HG03520 (cell line): ENCODE data around the gene DPF3.

Experiments used
- ATAC-seq: cut with Tn5 transposase; IDR thresholded peaks from one replicate; pipeline ENCODE4 v1.9.1; 2021; ENCODE audit warnings: mild to moderate bottlenecking, moderate library complexity; ENCODE audit not compliant: unreplicated experiment

DPF3 gene

GRCh38 chr14:72904840-72905561 lies 11.1 kb upstream of the DPF3 start:
- ATAC-seq: no peak

DNA sequence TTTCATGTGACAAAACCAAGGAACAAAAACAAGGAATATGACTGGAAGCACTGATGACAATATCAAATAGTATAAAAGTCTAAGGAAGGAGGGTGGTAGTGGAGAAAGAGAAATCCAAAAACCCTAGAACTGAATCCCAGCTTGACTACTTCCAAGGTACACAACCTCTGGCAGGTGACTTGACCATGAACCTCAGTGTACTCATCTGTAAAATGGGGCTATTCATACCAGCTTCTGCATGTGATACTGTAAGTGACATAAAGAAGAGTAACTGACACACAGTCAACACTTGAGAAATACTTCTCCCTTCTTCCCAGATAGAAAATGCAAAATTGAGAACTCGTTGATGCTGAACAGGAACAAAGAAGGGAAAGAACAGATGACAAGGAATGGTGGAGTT lies 10.3 kb upstream of the DPF3 start:
- ATAC-seq: no peak

GRCh38 chr14:72903716-72904115 lies 9.8 kb upstream of the DPF3 start:
- no peak for ATAC-seq

DNA sequence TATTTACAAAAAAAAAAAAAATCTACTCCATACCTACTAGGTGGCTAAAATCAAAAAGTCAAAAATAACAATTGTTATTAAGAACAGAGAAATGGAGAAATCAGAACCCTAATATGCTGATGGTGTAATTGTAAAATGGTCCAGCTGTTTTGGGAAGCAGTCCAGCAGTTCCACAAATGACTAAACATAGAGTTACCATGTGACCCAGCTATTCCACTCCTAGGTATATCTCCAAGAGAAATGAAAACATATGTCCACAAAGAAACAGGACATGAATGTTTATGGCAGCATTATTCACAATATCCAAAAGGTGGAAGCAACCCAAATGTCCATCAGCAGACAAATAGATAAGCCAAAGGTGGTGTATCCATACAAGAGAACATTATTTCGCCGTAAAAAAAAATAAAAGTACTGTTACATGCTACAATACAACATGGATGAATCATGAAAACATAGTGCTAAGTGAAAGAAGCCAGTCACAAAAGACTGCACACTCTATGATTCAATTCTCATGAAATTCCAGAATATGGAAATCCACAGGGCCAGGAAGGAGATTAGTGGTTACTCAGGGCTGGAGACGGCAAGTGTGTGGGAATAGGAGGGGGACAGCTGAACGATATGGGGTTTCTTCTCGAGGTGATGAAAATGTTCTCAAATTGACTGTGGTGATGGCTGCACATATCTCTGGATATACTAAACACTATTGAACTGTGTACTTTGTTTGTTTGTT lies 9.1 kb upstream of the DPF3 start:
- no peak for ATAC-seq

DNA sequence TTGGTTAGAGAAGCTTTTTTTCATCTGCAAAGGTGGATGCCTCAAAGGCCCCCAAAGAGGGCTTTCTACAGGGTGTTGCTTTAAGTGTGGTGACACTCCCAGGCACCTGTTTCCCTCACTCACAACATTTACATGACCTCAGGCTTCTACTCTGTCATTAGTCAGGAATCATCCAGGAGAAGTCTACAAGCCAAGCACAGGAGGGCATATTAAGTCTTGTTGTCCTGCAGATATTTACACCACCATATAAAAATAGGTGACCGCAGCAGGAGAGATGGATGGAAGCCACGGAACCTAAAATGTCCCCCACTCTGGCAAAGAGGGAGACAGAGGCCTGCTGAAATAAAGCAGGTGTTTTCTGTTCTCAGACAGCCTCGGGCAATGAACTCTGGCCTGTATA lies 7.5 kb upstream of the DPF3 start:
- ATAC-seq: no peak

GRCh38 chr14:72898448-72898847 lies 4.5 kb upstream of the DPF3 start:
- no peak for ATAC-seq

GRCh38 chr14:72894623-72895378 lies 900 bp upstream of the DPF3 start:
- no peak for ATAC-seq

GRCh38 chr14:72894323-72894622 lies 372 bp upstream of the DPF3 start:
- no peak for ATAC-seq

DNA sequence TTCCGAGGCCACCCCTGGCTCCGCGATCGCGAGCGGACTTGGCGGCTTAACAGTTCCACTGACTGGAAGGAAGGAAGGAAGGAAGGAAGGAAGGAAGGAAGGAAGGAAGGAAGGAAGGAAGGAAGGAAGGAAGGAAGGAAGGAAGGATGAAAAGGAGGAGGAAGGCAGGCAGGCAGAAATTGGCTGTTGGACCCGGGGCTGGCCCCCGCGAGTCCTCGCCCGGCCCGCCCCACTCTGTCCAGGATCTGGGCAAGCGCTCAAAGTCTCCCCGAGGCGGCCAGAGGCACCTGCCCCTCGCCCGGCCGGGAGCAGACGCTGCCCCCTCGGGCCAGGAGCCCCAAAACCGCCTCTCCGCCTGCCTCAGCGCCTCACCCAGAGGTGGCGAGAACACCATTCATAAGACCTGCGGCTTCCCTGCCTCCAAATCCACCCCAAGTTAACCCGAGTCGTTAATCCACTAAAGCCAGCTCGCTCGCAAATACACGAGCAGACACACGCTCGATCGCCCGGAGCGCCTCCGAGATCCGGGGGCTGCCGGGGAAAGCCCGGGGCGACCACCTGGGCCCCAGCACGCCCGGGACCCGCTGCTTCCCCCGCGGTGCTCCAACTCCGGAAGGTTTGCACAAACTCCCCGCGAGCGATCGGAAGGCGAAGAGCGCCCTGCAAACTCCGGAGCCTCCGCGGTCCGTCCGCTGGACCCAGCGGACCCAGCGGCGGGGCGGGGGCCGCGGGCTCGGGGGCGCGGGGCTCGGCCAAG lies 844 bp downstream of the DPF3 start:
- peak; percentile 7 for ATAC-seq

GRCh38 chr14:72892103-72892878 lies 1.6 kb downstream of the DPF3 start:
- no peak for ATAC-seq

- no peak for ATAC-seq
Observed at GRCh38 chr14:72891666-72892102, 2.2 kb downstream of the DPF3 start.

GRCh38 chr14:72889366-72889765 lies 4.5 kb downstream of the DPF3 start:
- ATAC-seq: no peak

DNA sequence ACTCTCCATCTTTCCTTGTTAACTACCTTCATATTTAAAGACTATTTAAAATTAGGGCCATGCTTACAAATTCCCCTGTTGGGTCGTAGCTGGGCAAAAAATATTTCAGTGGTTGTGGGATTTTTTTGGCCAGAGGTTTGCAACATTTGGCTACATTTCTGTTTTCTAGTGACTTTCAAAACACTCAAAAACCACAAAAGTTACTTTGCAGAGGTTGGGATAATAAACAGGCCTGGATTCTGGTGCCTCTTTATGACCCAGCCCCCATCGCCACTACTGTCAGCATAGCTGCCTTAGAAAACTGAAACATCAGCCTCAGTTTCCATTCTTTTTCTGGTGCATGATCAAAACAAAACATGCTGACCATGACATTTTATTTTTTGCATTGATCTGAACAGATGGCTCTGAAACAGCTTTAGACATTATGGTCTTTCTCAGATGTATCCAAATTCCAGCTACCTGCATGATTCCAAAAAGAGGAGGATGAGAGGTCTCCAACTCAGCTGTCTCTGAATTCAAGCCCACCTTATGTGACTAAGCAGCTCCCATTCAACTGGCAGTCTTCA lies 5.2 kb downstream of the DPF3 start:
- no peak for ATAC-seq

DNA sequence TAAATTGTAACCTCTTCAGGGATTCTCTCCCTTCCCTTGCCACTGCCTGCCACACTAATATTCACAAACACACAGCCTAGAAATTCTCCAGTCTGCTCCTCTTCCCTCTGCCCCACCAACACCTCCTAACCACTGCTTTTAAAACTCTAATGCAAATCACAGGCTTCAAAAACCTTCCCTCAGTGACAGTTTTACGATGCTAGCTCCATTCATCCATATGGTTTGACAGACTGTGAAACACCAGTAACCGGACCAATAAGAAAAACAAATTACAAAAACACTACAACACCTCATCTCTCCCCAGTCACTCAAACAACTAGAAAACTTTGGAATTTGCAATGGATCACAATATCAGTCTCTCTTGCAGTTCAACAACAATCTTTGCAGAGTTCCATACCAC lies 5.7 kb downstream of the DPF3 start:
- ATAC-seq: no peak

DNA sequence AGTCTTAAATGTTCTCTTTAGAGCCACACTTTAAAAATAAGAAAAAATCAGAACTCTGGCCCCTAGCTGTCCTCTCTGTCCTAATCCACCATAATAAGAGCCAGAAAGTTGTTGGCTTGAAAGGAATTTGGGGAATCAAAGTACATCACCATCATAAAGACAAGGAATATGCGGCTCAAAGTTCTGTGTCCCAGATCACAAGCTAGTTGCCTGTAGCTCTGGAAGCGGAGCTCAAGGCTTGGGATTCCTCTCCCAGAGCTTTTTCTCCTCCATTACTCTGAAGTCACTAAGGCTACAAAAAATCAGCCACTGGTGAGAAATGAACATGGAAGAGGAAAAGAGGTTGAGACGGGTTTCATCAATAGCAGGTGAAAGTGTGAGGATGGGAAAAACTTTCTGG lies 6.4 kb downstream of the DPF3 start:
- no peak for ATAC-seq

- ATAC-seq: no peak
Observed at GRCh38 chr14:72884386-72884785, 9.5 kb downstream of the DPF3 start.

GRCh38 chr14:72883961-72884360 lies 9.9 kb downstream of the DPF3 start:
- ATAC-seq: no peak

- ATAC-seq: no peak
Observed at GRCh38 chr14:72883109-72883508, 10.8 kb downstream of the DPF3 start.

DNA sequence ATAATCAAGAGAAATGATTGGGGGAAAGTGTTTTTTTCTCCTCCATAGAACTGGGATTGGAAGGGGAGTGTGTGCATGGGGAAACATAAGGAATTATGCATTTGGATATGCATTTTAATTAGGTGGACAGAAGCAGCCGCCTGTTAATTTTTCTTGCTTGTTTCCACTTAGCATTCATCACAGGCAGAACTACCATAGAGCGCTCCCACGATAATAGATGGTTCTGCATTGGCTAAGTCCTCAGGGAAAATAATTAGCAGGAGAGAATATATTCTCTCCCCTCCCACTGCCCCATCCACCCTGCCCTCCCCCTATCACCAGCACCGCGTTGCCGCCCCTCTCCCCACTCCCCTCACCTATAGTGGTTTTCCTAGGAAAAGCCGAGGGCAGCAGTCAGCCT lies 11.4 kb downstream of the DPF3 start:
- ATAC-seq: no peak

- ATAC-seq: no peak
Observed at GRCh38 chr14:72882047-72882446, 11.9 kb downstream of the DPF3 start.
